Activated CD4-positive, alpha-beta T cell treated with anti-CD3 and anti-CD28 coated beads for 36 hours (primary cell): Measurements from ENCODE around the gene DKKL1. TPM values are rescaled to one million over a fixed set of nuclear protein-coding genes. Genes with fewer than 3 reads are reported as not detected.
A peak's percentile ranks its signal among the peaks of the same experiment; 100 is the strongest.
"Not testable (repeated sequence)": the region's sequence is repeated elsewhere in the genome, so short reads cannot be mapped to it uniquely, and the experiment has no call there.

Experiments used
- ATAC-seq: fragments of 200-7000 bp; cut with Tn5 transposase; one replicate; pipeline ENCODE4 v1.10.0; 2021; ENCODE audit warnings: mild to moderate bottlenecking, moderate library complexity
- CTCF ChIA-PET: fragments of 350-600 bp; sonication (Branson Sonifier 250); formaldehyde crosslinking; loops from one replicate; lab custom pipeline; 2021; ENCODE audit warnings: antibody characterized with exemption; lab: Charles Lee
- POLR2A ChIA-PET: fragments of 350-600 bp; sonication (Branson Sonifier 250); formaldehyde crosslinking; loops from one replicate; lab custom pipeline; 2021; ENCODE audit warnings: antibody characterized with exemption, inconsistent platforms; lab: Charles Lee
- DNase-seq: peaks from one replicate; pipeline ENCODE4 v3.0.0-alpha.2; 2020
- H3K27ac Mint-ChIP-seq: one replicate; pipeline ENCODE4 v1.8.0; 2021; ENCODE audit warnings: mixed read lengths
- H3K27me3 Mint-ChIP-seq: one replicate; pipeline ENCODE4 v1.8.0; 2021; ENCODE audit warnings: mixed read lengths
- H3K36me3 Mint-ChIP-seq: one replicate; pipeline ENCODE4 v1.8.0; 2021; ENCODE audit warnings: low read depth, mixed read lengths
- H3K4me1 Mint-ChIP-seq: one replicate; pipeline ENCODE4 v1.8.0; 2021; ENCODE audit warnings: mixed read lengths
- H3K4me3 Mint-ChIP-seq: one replicate; pipeline ENCODE4 v1.8.0; 2021; ENCODE audit warnings: mild to moderate bottlenecking, moderate library complexity, mixed read lengths
- H3K9me3 Mint-ChIP-seq: one replicate; pipeline ENCODE4 v1.8.0; 2021; ENCODE audit warnings: low read depth, mixed read lengths
- intact Hi-C, 2 experiments: fragments of 100-400 bp; cut with DNase I in 1 of 2; cut with micrococcal nuclease in 1 of 2; formaldehyde crosslinking; loops; one replicate each; pipeline versions ENCODE4 v1.14.2 to v1.15.1; 2022 to 2024; cut with DNase I, micrococcal nuclease
- total RNA-seq, 2 experiments: library from RNA; stranded (reverse); gene quantifications; one replicate each; pipeline ENCODE4 v1.2.3, GENCODE V29; 2021

The DKKL1 gene
- total RNA-seq, 2 experiments from 2014 or later, result not detected

- Mint-ChIP-seq H3K27me3 (peaks cover 23% of the 10 kb centered on the region), H3K4me3 (no peak overlapping the region), H3K4me1 (peaks cover 11% of the 10 kb centered on the region), H3K36me3 (no peaks in the 10 kb centered on the region), H3K9me3 (no peaks in the 10 kb centered on the region), H3K27ac (no peak overlapping the region)
- ChIA-PET POLR2A (interaction anchor here (0.6 kb wide), 1 partner anchor 51 kb away, joined by 4 read pairs; no protein-coding TSS in a partner anchor), CTCF (interaction anchor here (1.0 kb wide), 1 partner anchor 28 kb away, joined by 3 read pairs; the partner anchor contains the start of gene CD37)
- intact Hi-C loops, result loop anchor here (1.0 to 2.0 kb wide), 7 partner anchors 25 to 235 kb away; partner anchors contain the start of genes CD37 (in 2 of the 2), FLT3LG (in 1 of the 2) and KASH5 (in 1 of the 2)
- peak; percentile 26 for DNase-seq
- no peak for ATAC-seq
Observed at GRCh38 chr19:49362929-49363267, 779 bp upstream of the DKKL1 start.

- peaks cover 4% of the 10 kb centered on the region for H3K9me3 Mint-ChIP-seq
- H3K36me3 Mint-ChIP-seq, result no peaks in the 10 kb centered on the region
- H3K4me3 Mint-ChIP-seq, result no peak overlapping the region
- intact Hi-C loops, result loop anchor here in 1 of 2 experiments (2.0 kb wide), 1 partner anchor 19 kb away; no protein-coding TSS in a partner anchor
- H3K27me3 Mint-ChIP-seq, result peaks cover 23% of the 10 kb centered on the region
- ATAC-seq (no peak), DNase-seq (no peak)
- H3K4me1 Mint-ChIP-seq, result peaks cover 11% of the 10 kb centered on the region
- ChIA-PET CTCF (no interaction called here), POLR2A (no interaction called here)
- no peak overlapping the region for H3K27ac Mint-ChIP-seq
Observed at GRCh38 chr19:49364083-49364737, 533 bp downstream of the DKKL1 start.

GRCh38 chr19:49366110-49366509, 2.4 kb downstream of the DKKL1 start:
- intact Hi-C loops, result no loop called here
- Mint-ChIP-seq H3K9me3 (peaks cover 7% of the 10 kb centered on the region), H3K27me3 (peaks cover 19% of the 10 kb centered on the region), H3K4me1 (peaks cover 11% of the 10 kb centered on the region), H3K27ac (no peak overlapping the region), H3K36me3 (no peaks in the 10 kb centered on the region), H3K4me3 (no peak overlapping the region)
- POLR2A ChIA-PET, result no interaction called here
- CTCF ChIA-PET, result interaction anchor here (1.5 kb wide), 1 partner anchor 32 kb away, joined by 4 read pairs; no protein-coding TSS in a partner anchor
- ATAC-seq (no peak), DNase-seq (no peak)

GRCh38 chr19:49368711-49369358, 5.2 kb downstream of the DKKL1 start:
- peaks cover 7% of the 10 kb centered on the region for H3K9me3 Mint-ChIP-seq
- CTCF ChIA-PET, result interaction anchor here (0.5 kb wide), 1 partner anchor 193 kb away, joined by 4 read pairs; no protein-coding TSS in a partner anchor
- ATAC-seq, result no peak
- no peak for DNase-seq
- POLR2A ChIA-PET, result interaction anchor here (0.6 kb wide), 1 partner anchor 17 kb away, joined by 3 read pairs; no protein-coding TSS in a partner anchor
- peaks cover 3% of the 10 kb centered on the region for H3K4me1 Mint-ChIP-seq
- H3K27ac Mint-ChIP-seq, result no peak overlapping the region
- H3K27me3 Mint-ChIP-seq, result peaks cover 10% of the 10 kb centered on the region
- H3K4me3 Mint-ChIP-seq, result no peak overlapping the region
- intact Hi-C loops, result no loop called here
- no peaks in the 10 kb centered on the region for H3K36me3 Mint-ChIP-seq

- Mint-ChIP-seq H3K4me3 (no peak overlapping the region), H3K27me3 (peaks cover 3% of the 10 kb centered on the region), H3K36me3 (no peaks in the 10 kb centered on the region), H3K27ac (no peak overlapping the region), H3K9me3 (peaks cover 7% of the 10 kb centered on the region), H3K4me1 (no peaks in the 10 kb centered on the region)
- intact Hi-C loops, result no loop called here
- no peak for DNase-seq
- ATAC-seq, result no peak
- ChIA-PET CTCF (interaction anchor here (1.2 kb wide), 1 partner anchor 13 kb away, joined by 3 read pairs; no protein-coding TSS in a partner anchor), POLR2A (no interaction called here)
Observed at GRCh38 chr19:49371184-49371583, 7.5 kb downstream of the DKKL1 start.

GRCh38 chr19:49373174-49373573, 9.5 kb downstream of the DKKL1 start:
- H3K9me3 Mint-ChIP-seq, intact Hi-C loops, H3K4me3 Mint-ChIP-seq, CTCF ChIA-PET, H3K27me3 Mint-ChIP-seq, H3K27ac Mint-ChIP-seq, POLR2A ChIA-PET, H3K4me1 Mint-ChIP-seq, ATAC-seq, DNase-seq, H3K36me3 Mint-ChIP-seq: not testable (repeated sequence)

- no peak for ATAC-seq
- intact Hi-C loops, result no loop called here
- peaks cover 5% of the 10 kb centered on the region for H3K27me3 Mint-ChIP-seq
- POLR2A ChIA-PET, result interaction anchor here (0.6 to 0.9 kb wide), 2 partner anchors 37 to 176 kb away, joined by 3 to 4 read pairs; no protein-coding TSS in a partner anchor
- no peak for DNase-seq
- no peaks in the 10 kb centered on the region for H3K9me3 Mint-ChIP-seq
- no peaks in the 10 kb centered on the region for H3K4me1 Mint-ChIP-seq
- CTCF ChIA-PET, result interaction anchor here (0.7 to 1.7 kb wide), 4 partner anchors 9 to 403 kb away, joined by 3 to 5 read pairs (median 3); no protein-coding TSS in a partner anchor
- no peak overlapping the region for H3K27ac Mint-ChIP-seq
- H3K36me3 Mint-ChIP-seq, result no peaks in the 10 kb centered on the region
- H3K4me3 Mint-ChIP-seq, result no peak overlapping the region
Observed at GRCh38 chr19:49374665-49375434, 11.2 kb downstream of the DKKL1 start.

- ATAC-seq (no peak), DNase-seq (no peak)
- peaks cover 4% of the 10 kb centered on the region for H3K27me3 Mint-ChIP-seq
- intact Hi-C loops, result no loop called here
- ChIA-PET CTCF (interaction anchor here (1.1 to 2.6 kb wide), 3 partner anchors 13 to 110 kb away, joined by 3 to 9 read pairs (median 3); no protein-coding TSS in a partner anchor), POLR2A (no interaction called here)
- H3K4me3 Mint-ChIP-seq, result no peak overlapping the region
- H3K36me3 Mint-ChIP-seq, result no peaks in the 10 kb centered on the region
- no peaks in the 10 kb centered on the region for H3K4me1 Mint-ChIP-seq
- peaks cover 5% of the 10 kb centered on the region for H3K9me3 Mint-ChIP-seq
- H3K27ac Mint-ChIP-seq, result no peak overlapping the region
Observed at GRCh38 chr19:49378512-49378911, 14.8 kb downstream of the DKKL1 start.

- intact Hi-C loops, result no loop called here
- H3K4me1 Mint-ChIP-seq, result no peaks in the 10 kb centered on the region
- H3K27me3 Mint-ChIP-seq, result peaks cover 4% of the 10 kb centered on the region
- H3K9me3 Mint-ChIP-seq, result peaks cover 7% of the 10 kb centered on the region
- H3K27ac Mint-ChIP-seq, result no peak overlapping the region
- no peak overlapping the region for H3K4me3 Mint-ChIP-seq
- DNase-seq (no peak), ATAC-seq (no peak)
- H3K36me3 Mint-ChIP-seq, result no peaks in the 10 kb centered on the region
- CTCF ChIA-PET, result interaction anchor here (0.9 to 2.6 kb wide), 2 partner anchors 12 to 77 kb away, joined by 3 to 9 read pairs; no protein-coding TSS in a partner anchor
- POLR2A ChIA-PET, result interaction anchor here (0.7 kb wide), 1 partner anchor 29 kb away, joined by 3 read pairs; no protein-coding TSS in a partner anchor
Observed at GRCh38 chr19:49380391-49380790, 16.7 kb downstream of the DKKL1 start.

- ATAC-seq (no peak), DNase-seq (no peak)
- no peaks in the 10 kb centered on the region for H3K27me3 Mint-ChIP-seq
- H3K9me3 Mint-ChIP-seq, result peaks cover 7% of the 10 kb centered on the region
- no peaks in the 10 kb centered on the region for H3K36me3 Mint-ChIP-seq
- POLR2A ChIA-PET, result no interaction called here
- peaks cover 3% of the 10 kb centered on the region for H3K4me1 Mint-ChIP-seq
- no peak overlapping the region for H3K27ac Mint-ChIP-seq
- no peak overlapping the region for H3K4me3 Mint-ChIP-seq
- intact Hi-C loops, result loop anchor here in 1 of 2 experiments (2.0 kb wide), 1 partner anchor 18 kb away; no protein-coding TSS in a partner anchor
- CTCF ChIA-PET, result interaction anchor here (1.5 kb wide), 1 partner anchor 8 kb away, joined by 5 read pairs; no protein-coding TSS in a partner anchor
Observed at GRCh38 chr19:49382639-49383038, 19.0 kb downstream of the DKKL1 start.
